ENCODE results near the gene ZNF106.

ZNF106 gene

GRCh38 chr15:42490671-42491538 is at the start of gene ZNF106:
TSS of gene ZNF106 (minus strand) at chr15:42491141. CDS start at chr15:42472289, 18,852 bp downstream.
- in situ Hi-C loops (cut with MboI; ENCODE audit: low sequenced_read_pairs): no loop called here

GRCh38 chr15:42533246-42533645 is 42.3 kb upstream of the ZNF106 start:
- in situ Hi-C loops (cut with MboI; ENCODE audit: low sequenced_read_pairs): no loop called here

- in situ Hi-C loops (cut with MboI; ENCODE audit: low sequenced_read_pairs): no loop called here
Measured at GRCh38 chr15:42528970-42529369, 38.0 kb upstream of the ZNF106 start.

GRCh38 chr15:42523331-42523730 is 32.4 kb upstream of the ZNF106 start:
- in situ Hi-C loops (cut with MboI; ENCODE audit: low sequenced_read_pairs): no loop called here

- in situ Hi-C loops (cut with MboI; ENCODE audit: low sequenced_read_pairs): no loop called here
Measured at GRCh38 chr15:42511007-42511391, 20.1 kb upstream of the ZNF106 start.

GRCh38 chr15:42510258-42511006 is 19.5 kb upstream of the ZNF106 start:
- in situ Hi-C loops (cut with MboI; ENCODE audit: low sequenced_read_pairs): no loop called here

GRCh38 chr15:42508263-42508690 is 17.3 kb upstream of the ZNF106 start:
- in situ Hi-C loops (cut with MboI; ENCODE audit: low sequenced_read_pairs): no loop called here

- in situ Hi-C loops (cut with MboI; ENCODE audit: low sequenced_read_pairs): no loop called here
Measured at GRCh38 chr15:42507514-42507913, 16.6 kb upstream of the ZNF106 start.

GRCh38 chr15:42504631-42505030 is 13.7 kb upstream of the ZNF106 start:
- in situ Hi-C loops (cut with MboI; ENCODE audit: low sequenced_read_pairs): no loop called here

- in situ Hi-C loops (cut with MboI; ENCODE audit: low sequenced_read_pairs): no loop called here
Measured at GRCh38 chr15:42503825-42504224, 12.9 kb upstream of the ZNF106 start.

- in situ Hi-C loops (cut with MboI; ENCODE audit: low sequenced_read_pairs): no loop called here
Measured at GRCh38 chr15:42502477-42502876, 11.5 kb upstream of the ZNF106 start.

GRCh38 chr15:42499858-42500609 is 9.1 kb upstream of the ZNF106 start:
- in situ Hi-C loops (cut with MboI; ENCODE audit: low sequenced_read_pairs): no loop called here

GRCh38 chr15:42498212-42499068 is 7.5 kb upstream of the ZNF106 start:
- in situ Hi-C loops (cut with MboI; ENCODE audit: low sequenced_read_pairs): no loop called here

GRCh38 chr15:42495361-42496212 is 4.6 kb upstream of the ZNF106 start, which contains the start of gene SNAP23:
TSS of gene SNAP23 (plus strand) at chr15:42495634. CDS start at chr15:42511847, 16,213 bp downstream.
- in situ Hi-C loops (cut with MboI; ENCODE audit: low sequenced_read_pairs): no loop called here

GRCh38 chr15:42494998-42495360 is 4.0 kb upstream of the ZNF106 start:
- in situ Hi-C loops (cut with MboI; ENCODE audit: low sequenced_read_pairs): no loop called here

- in situ Hi-C loops (cut with MboI; ENCODE audit: low sequenced_read_pairs): no loop called here
Measured at GRCh38 chr15:42493679-42494078, 2.7 kb upstream of the ZNF106 start.

GRCh38 chr15:42491539-42492225 is 741 bp upstream of the ZNF106 start:
- in situ Hi-C loops (cut with MboI; ENCODE audit: low sequenced_read_pairs): no loop called here

- in situ Hi-C loops (cut with MboI; ENCODE audit: low sequenced_read_pairs): no loop called here
Measured at GRCh38 chr15:42490291-42490670, 660 bp downstream of the ZNF106 start.

- in situ Hi-C loops (cut with MboI; ENCODE audit: low sequenced_read_pairs): no loop called here
Measured at GRCh38 chr15:42483677-42484076, 7.3 kb downstream of the ZNF106 start.

Measured in HL-60/S4 treated with retinoic acid at 250 ng/mL for 4 days and 3 days (cell line).